ENCODE measurements around the gene SLC16A3.

DNA sequence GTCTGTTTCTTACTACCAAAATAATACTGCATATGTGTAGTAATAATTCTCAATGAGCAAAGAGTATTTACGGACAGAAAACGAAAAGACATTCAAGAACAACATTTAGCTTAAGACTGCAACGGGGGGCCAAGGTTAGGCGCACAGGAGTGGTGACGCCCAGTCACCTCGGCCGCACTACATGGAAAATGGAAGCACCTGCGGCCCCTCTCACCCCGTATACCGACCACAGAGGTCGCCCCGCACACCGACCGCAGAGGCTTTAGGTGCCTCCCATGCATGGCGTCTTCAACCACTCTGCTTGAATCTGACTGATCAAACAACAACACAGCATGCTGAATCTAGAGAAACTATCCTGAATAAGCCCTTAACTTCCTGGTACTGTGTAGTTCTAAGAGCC lies 42.6 kb upstream of the SLC16A3 start:
- TF ChIP-seq EZH2 (optimal IDR thresholded peaks at IDR 0.05; ENCODE audit: low read depth, low read length) (no peak), CTCF (IDR thresholded peaks at IDR 0.05; ENCODE audit: low read length) (no peak), EZH2phosphoT487 (IDR thresholded peaks at IDR 0.05; ENCODE audit: low read length) (no peak)

All from MM.1S (cell line).